ENCODE measurements around the gene CLASP1.
"Not testable (repeated sequence)": the region's sequence is repeated elsewhere in the genome, so short reads cannot be mapped to it uniquely, and the experiment has no call there.

Gene CLASP1

GRCh38 chr2:121376535-121377250 is 272.6 kb downstream of the CLASP1 start:
- Histone ChIP-seq H3K4me3 (ENCODE audit: low read depth, low read length) (no peak overlapping the region), H3K27ac (no peak overlapping the region), H3K9me3 (ENCODE audit: severe bottlenecking) (no peaks in the 10 kb centered on the region), H3K27me3 (ENCODE audit: insufficient read depth, low read depth, severe bottlenecking) (no peaks in the 10 kb centered on the region), H3K36me3 (peaks cover 52% of the 10 kb centered on the region)
- DNase-seq = no peak
- TF ChIP-seq CTCF (IDR thresholded peaks at IDR 0.05; ENCODE audit: low read depth, low read length) = no peak

GRCh38 chr2:121375621-121376159 is 273.6 kb downstream of the CLASP1 start:
- Histone ChIP-seq H3K4me3 (ENCODE audit: low read depth, low read length) (no peak overlapping the region), H3K27ac (no peak overlapping the region), H3K27me3 (ENCODE audit: insufficient read depth, low read depth, severe bottlenecking) (no peaks in the 10 kb centered on the region), H3K36me3 (peaks cover 48% of the 10 kb centered on the region), H3K9me3 (ENCODE audit: severe bottlenecking) (no peaks in the 10 kb centered on the region)
- TF ChIP-seq CTCF (IDR thresholded peaks at IDR 0.05; ENCODE audit: low read depth, low read length) = no peak
- DNase-seq = no peak

GRCh38 chr2:121374412-121375075 is 274.7 kb downstream of the CLASP1 start:
- H3K9me3 ChIP-seq (ENCODE audit: severe bottlenecking); H3K27ac ChIP-seq; H3K27me3 ChIP-seq (ENCODE audit: insufficient read depth, low read depth, severe bottlenecking); H3K4me3 ChIP-seq (ENCODE audit: low read depth, low read length); DNase-seq: not testable (repeated sequence)
- peaks cover 44% of the 10 kb centered on the region for H3K36me3 ChIP-seq

GRCh38 chr2:121372721-121373353 is 276.4 kb downstream of the CLASP1 start:
- Histone ChIP-seq H3K36me3 (peaks cover 43% of the 10 kb centered on the region), H3K27ac (no peak overlapping the region), H3K27me3 (ENCODE audit: insufficient read depth, low read depth, severe bottlenecking) (no peaks in the 10 kb centered on the region), H3K4me3 (ENCODE audit: low read depth, low read length) (no peak overlapping the region), H3K9me3 (ENCODE audit: severe bottlenecking) (no peaks in the 10 kb centered on the region)
- no peak for TF ChIP-seq CTCF (IDR thresholded peaks at IDR 0.05; ENCODE audit: low read depth, low read length)
- no peak for DNase-seq

- Histone ChIP-seq H3K27ac (no peak overlapping the region), H3K27me3 (ENCODE audit: insufficient read depth, low read depth, severe bottlenecking) (no peaks in the 10 kb centered on the region), H3K4me3 (ENCODE audit: low read depth, low read length) (no peak overlapping the region), H3K9me3 (ENCODE audit: severe bottlenecking) (no peaks in the 10 kb centered on the region), H3K36me3 (peaks cover 43% of the 10 kb centered on the region)
- no peak for TF ChIP-seq CTCF (IDR thresholded peaks at IDR 0.05; ENCODE audit: low read depth, low read length)
- no peak for DNase-seq
Observed at GRCh38 chr2:121372082-121372481, 277.2 kb downstream of the CLASP1 start.

GRCh38 chr2:121368836-121369235 is 280.4 kb downstream of the CLASP1 start:
- no peak overlapping the region for H3K27ac ChIP-seq
- no peaks in the 10 kb centered on the region for H3K27me3 ChIP-seq (ENCODE audit: insufficient read depth, low read depth, severe bottlenecking)
- no peaks in the 10 kb centered on the region for H3K9me3 ChIP-seq (ENCODE audit: severe bottlenecking)
- peaks cover 36% of the 10 kb centered on the region for H3K36me3 ChIP-seq
- no peak for TF ChIP-seq CTCF (IDR thresholded peaks at IDR 0.05; ENCODE audit: low read depth, low read length)
- DNase-seq = no peak
- no peak overlapping the region for H3K4me3 ChIP-seq (ENCODE audit: low read depth, low read length)

Data from WERI-Rb-1 (cell line).